ENCODE data around the gene SLIT2. TPM values are rescaled to one million over a fixed set of nuclear protein-coding genes. Genes with fewer than 3 reads are reported as not detected.

The SLIT2 gene
- polyA plus RNA-seq, 1 donor (not counting 4 experiments of a cell fraction or from before 2014, with no cell fraction given): 7.5 TPM

- H3K4me3 ChIP-seq (ENCODE audit: control insufficient read depth in 2 of 3, extremely low read depth in 1 of 3, insufficient read depth in 2 of 3, low read depth in 1 of 3, low read length in 3 of 3): no peak overlapping the region
- FAIRE-seq (no peak), DNase-seq (ENCODE audit: low read depth, low spot score) (no peak)
- no peaks in the 10 kb centered on the region for H3K9me1 ChIP-seq (ENCODE audit: control insufficient read depth, extremely low read depth, insufficient read depth, low read length)
- no peaks in the 10 kb centered on the region for H3K9me3 ChIP-seq (ENCODE audit: control insufficient read depth, low read depth, low read length)
- H3K79me2 ChIP-seq (ENCODE audit: control insufficient read depth, insufficient read depth, low read length): no peaks in the 10 kb centered on the region
- no peaks in the 10 kb centered on the region for H3K36me3 ChIP-seq (ENCODE audit: control insufficient read depth in 2 of 2, extremely low read depth in 1 of 2, insufficient read depth in 2 of 2, low read length in 2 of 2)
- peaks cover 4% of the 10 kb centered on the region for H3K4me1 ChIP-seq (ENCODE audit: control insufficient read depth, extremely low read depth, insufficient read depth, low read length)
- no peaks in the 10 kb centered on the region for H3K27me3 ChIP-seq (ENCODE audit: control insufficient read depth, extremely low read depth, insufficient read depth, low read length)
- H2AFZ ChIP-seq (ENCODE audit: control insufficient read depth, low read length): no peak overlapping the region
- H3K9ac ChIP-seq (ENCODE audit: control insufficient read depth, extremely low read depth, insufficient read depth, low read length): no peak overlapping the region
- H4K20me1 ChIP-seq (ENCODE audit: control insufficient read depth, extremely low read depth, insufficient read depth, low read length): no peaks in the 10 kb centered on the region
- no peak overlapping the region for H3K27ac ChIP-seq (ENCODE audit: control insufficient read depth, insufficient read depth, low read length)
- TF ChIP-seq CTCF (optimal IDR thresholded peaks at IDR 0.05 in 1 of 3, IDR thresholded peaks at IDR 0.05 in 1 of 3, conservative IDR thresholded peaks at IDR 0.05 in 1 of 3; ENCODE audit: extremely low read depth in 1 of 3, insufficient read depth in 2 of 3, low read length in 3 of 3): no peak
- TF ChIP-seq EZH2 (IDR thresholded peaks at IDR 0.05; ENCODE audit: low read length): no peak
- no peak overlapping the region for H3K4me2 ChIP-seq (ENCODE audit: control insufficient read depth, extremely low read depth, insufficient read depth, low read depth, low read length)
- dilution Hi-C loops (cut with MboI; ENCODE audit: extremely low pct_ligation_motif_present, low sequenced_read_pairs): no loop called here
Observed at GRCh38 chr4:20298986-20299385, 47.3 kb downstream of the SLIT2 start.

- FAIRE-seq: no peak
- no peaks in the 10 kb centered on the region for H3K36me3 ChIP-seq (ENCODE audit: control insufficient read depth in 2 of 2, extremely low read depth in 1 of 2, insufficient read depth in 2 of 2, low read length in 2 of 2)
- H3K27ac ChIP-seq (ENCODE audit: control insufficient read depth, insufficient read depth, low read length): no peak overlapping the region
- no peak for DNase-seq (ENCODE audit: low read depth, low spot score)
- no peak overlapping the region for H3K4me3 ChIP-seq (ENCODE audit: control insufficient read depth in 2 of 3, extremely low read depth in 1 of 3, insufficient read depth in 2 of 3, low read depth in 1 of 3, low read length in 3 of 3)
- H3K9me1 ChIP-seq (ENCODE audit: control insufficient read depth, extremely low read depth, insufficient read depth, low read length): no peaks in the 10 kb centered on the region
- no peaks in the 10 kb centered on the region for H3K79me2 ChIP-seq (ENCODE audit: control insufficient read depth, insufficient read depth, low read length)
- no peak overlapping the region for H2AFZ ChIP-seq (ENCODE audit: control insufficient read depth, low read length)
- H3K27me3 ChIP-seq (ENCODE audit: control insufficient read depth, extremely low read depth, insufficient read depth, low read length): no peaks in the 10 kb centered on the region
- dilution Hi-C loops (cut with MboI; ENCODE audit: extremely low pct_ligation_motif_present, low sequenced_read_pairs): no loop called here
- peaks cover 4% of the 10 kb centered on the region for H3K4me1 ChIP-seq (ENCODE audit: control insufficient read depth, extremely low read depth, insufficient read depth, low read length)
- H3K9me3 ChIP-seq (ENCODE audit: control insufficient read depth, low read depth, low read length): no peaks in the 10 kb centered on the region
- no peak overlapping the region for H3K9ac ChIP-seq (ENCODE audit: control insufficient read depth, extremely low read depth, insufficient read depth, low read length)
- H3K4me2 ChIP-seq (ENCODE audit: control insufficient read depth, extremely low read depth, insufficient read depth, low read depth, low read length): no peak overlapping the region
- no peaks in the 10 kb centered on the region for H4K20me1 ChIP-seq (ENCODE audit: control insufficient read depth, extremely low read depth, insufficient read depth, low read length)
- no peak for TF ChIP-seq EZH2 (IDR thresholded peaks at IDR 0.05; ENCODE audit: low read length)
- peak in 2 of 3 experiments; percentile 5 to 15 for TF ChIP-seq CTCF (optimal IDR thresholded peaks at IDR 0.05 in 1 of 3, IDR thresholded peaks at IDR 0.05 in 1 of 3, conservative IDR thresholded peaks at IDR 0.05 in 1 of 3; ENCODE audit: extremely low read depth in 1 of 3, insufficient read depth in 2 of 3, low read length in 3 of 3)
Observed at GRCh38 chr4:20299515-20299914, 47.8 kb downstream of the SLIT2 start.

Measured in keratinocyte (primary cell).